GM12878 (cell line): ENCODE measurements around the gene TRIM42. TPM values are rescaled to one million over a fixed set of nuclear protein-coding genes. Genes with fewer than 3 reads are reported as not detected.

Source experiments
- ATAC-seq: fragments of 200-7000 bp; cut with Tn5 transposase; 3 replicates; pipeline ENCODE4 v1.9.1; 2020; ENCODE audit warnings: mild to moderate bottlenecking, moderate library complexity
- Bru-seq: library from RNA; stranded (reverse); fragments of 400-500 nt; gene quantifications from one replicate; lab custom pipeline; 2021; lab: Mats Ljungman, UMichigan
- BruChase-seq, 2 experiments: library from RNA; stranded (reverse); fragments of 400-500 nt; gene quantifications; one replicate each; lab custom pipeline; 2021; lab: Mats Ljungman, UMichigan
- BruUV-seq: library from RNA; stranded (reverse); fragments of 400-500 nt; replicated peaks from 2 replicates; lab custom pipeline; 2021; lab: Mats Ljungman, UMichigan
- CTCF ChIA-PET: fragments of 300-600 bp; sonication (Branson Sonifier 250); formaldehyde crosslinking; extraction: SDS; loops from one replicate; lab custom pipeline; 2021; ENCODE audit warnings: inconsistent platforms; lab: Yijun Ruan, JAX
- POLR2A ChIA-PET: fragments of 350-600 bp; formaldehyde crosslinking; extraction: SDS; loops from one replicate; lab custom pipeline; 2021; ENCODE audit warnings: inconsistent platforms; lab: Charles Lee
- RAD21 ChIA-PET: fragments of 300-600 bp; sonication (Branson Sonifier 250); formaldehyde crosslinking; loops from one replicate; lab custom pipeline; 2023; ENCODE audit warnings: antibody characterized with exemption; ENCODE audit not compliant: unreplicated experiment; lab: Charles Lee
- SMC1A ChIA-PET: fragments of 300-600 bp; sonication (Branson Sonifier 250); formaldehyde crosslinking; loops from one replicate; lab custom pipeline; 2023; ENCODE audit not compliant: unreplicated experiment, uncharacterized antibody; lab: Charles Lee
- DNase-seq: peaks from one replicate; pipeline ENCODE4 v3.0.0-alpha.2; 2011; ENCODE audit warnings: low read depth, low spot score
- FAIRE-seq: peaks from 3 replicates; lab custom pipeline; 2011; peaks lifted over from hg19 to GRCh38; lab: Jason Lieb, UNC
- H2AFZ ChIP-seq: 2 replicates; pipeline ENCODE4 v1.6.0; 2011; ENCODE audit warnings: low read depth, low read length, control low read depth; ENCODE audit not compliant: control insufficient read depth
- H3K27ac ChIP-seq: 2 replicates; pipeline ENCODE4 v1.5.1; 2011; ENCODE audit warnings: control low read depth; ENCODE audit not compliant: control insufficient read depth, insufficient read depth
- H3K27me3 ChIP-seq, 2 experiments: replicated peaks in 1 of 2; 2 replicates each; pipeline versions ENCODE4 v1.6.0 to v1.6.1; 2011; ENCODE audit warnings: low read length in 1 of 2; ENCODE audit not compliant: control insufficient read depth in 2 of 2, insufficient read depth in 2 of 2
- H3K36me3 ChIP-seq, 2 experiments: 2 replicates each; pipeline ENCODE4 v1.5.1; 2011; ENCODE audit warnings: low read length in 1 of 2; ENCODE audit not compliant: control insufficient read depth in 2 of 2, insufficient read depth in 2 of 2
- H3K4me1 ChIP-seq: 2 replicates; pipeline ENCODE4 v1.6.1; 2011; ENCODE audit warnings: mild to moderate bottlenecking, low read length, moderate library complexity, mixed read lengths; ENCODE audit not compliant: control insufficient read depth, insufficient read depth
- H3K4me2 ChIP-seq: 2 replicates; pipeline ENCODE4 v1.6.0; 2011; ENCODE audit warnings: control low read depth; ENCODE audit not compliant: control insufficient read depth, insufficient read depth
- H3K4me3 ChIP-seq: fragments of 200-600 bp; sonication (generic); 2 replicates; pipeline ENCODE4 v1.5.1; 2016
- H3K79me2 ChIP-seq: 2 replicates; pipeline ENCODE4 v1.6.0; 2011; ENCODE audit warnings: low read length; ENCODE audit not compliant: control insufficient read depth, insufficient read depth
- H3K9ac ChIP-seq: 2 replicates; pipeline ENCODE4 v1.8.0; 2011; ENCODE audit warnings: low read length, control low read depth, mixed read lengths; ENCODE audit not compliant: control insufficient read depth, insufficient read depth
- H3K9me3 ChIP-seq: replicated peaks from 3 replicates; pipeline ENCODE4 v1.5.1; 2011; ENCODE audit warnings: mild to moderate bottlenecking, low read length; ENCODE audit not compliant: control insufficient read depth, insufficient read depth
- H4K20me1 ChIP-seq: 2 replicates; pipeline ENCODE4 v1.6.0; 2011; ENCODE audit not compliant: control insufficient read depth, insufficient read depth
- CBX5 ChIP-seq: sonication (generic); IDR thresholded peaks from 2 replicates; pipeline ENCODE4 v1.6.1; 2016; ENCODE audit warnings: low read depth, moderate library complexity, mild to moderate bottlenecking, inconsistent platforms
- CHD4 ChIP-seq: fragments of 200-600 bp; sonication (generic); IDR thresholded peaks from 2 replicates; pipeline ENCODE4 v1.6.1; 2016; ENCODE audit warnings: mild to moderate bottlenecking
- CREM ChIP-seq: IDR thresholded peaks from 2 replicates; pipeline ENCODE4 v1.6.1; 2014; ENCODE audit warnings: antibody characterized with exemption, low read depth
- E2F8 ChIP-seq: fragments of 450-650 bp; IDR thresholded peaks from 2 replicates; pipeline ENCODE4 v1.6.1; 2018; ENCODE audit warnings: mild to moderate bottlenecking, low read depth, moderate library complexity; ENCODE audit not compliant: partially characterized antibody
- PAX5 ChIP-seq: IDR thresholded peaks from 2 replicates; pipeline ENCODE4 v1.6.1; 2011; ENCODE audit warnings: low read depth, low read length, borderline replicate concordance
- PAX8 ChIP-seq: fragments of 450-650 bp; IDR thresholded peaks from 2 replicates; pipeline ENCODE4 v1.6.1; 2017; ENCODE audit warnings: mild to moderate bottlenecking, moderate library complexity
- RB1 ChIP-seq: fragments of 450-650 bp; formaldehyde crosslinking; IDR thresholded peaks from 2 replicates; pipeline ENCODE4 v1.6.1; 2017; ENCODE audit warnings: mild to moderate bottlenecking, borderline replicate concordance
- RCOR1 ChIP-seq: conservative IDR thresholded peaks from 2 replicates; pipeline ENCODE4 v1.6.1; 2012; ENCODE audit warnings: low read depth, low read length, improper control_type of control experiment
- RFX5 ChIP-seq: IDR thresholded peaks from 2 replicates; pipeline ENCODE4 v1.6.1; 2011; ENCODE audit warnings: low read depth, low read length, improper control_type of control experiment
- WGBS: methylation state at CpG from one replicate; pipeline ENCODE4 v1.1.6; 2016; ENCODE audit warnings: low lambda C conversion rate; ENCODE audit not compliant: insufficient replicate concordance, insufficient coverage; ENCODE audit errors: missing lambda C conversion rate; 5-methylcytosine and 5-hydroxymethylcytosine counted together
- in situ Hi-C: fragments of 300-500 bp; cut with MboI; formaldehyde crosslinking; loops from 9 replicates; pipeline ENCODE4 v1.14.3; 2018; ENCODE audit warnings: mixed read lengths
- intact Hi-C: fragments of 100-400 bp; cut with micrococcal nuclease; formaldehyde crosslinking; loops from one replicate; pipeline ENCODE4 v1.14.2; 2022; ENCODE audit not compliant: unreplicated experiment
- long read RNA-seq, 2 experiments: library from polyadenylated mRNA; unstranded; transcript quantifications; one replicate each; pipeline ENCODE4 v2.0.0, GENCODE V29; 2019 to 2020
- polyA minus RNA-seq, 3 experiments: library from RNA; depleted of rRNA, polyadenylated mRNA; stranded (reverse); fragments of >200 nt; gene quantifications; 2 replicates each; pipeline ENCODE4 v1.2.3, GENCODE V29; 2011
- polyA plus RNA-seq, 11 experiments: library from polyadenylated mRNA; depleted of rRNA in 4 of 11; unstranded in 6 of 11; stranded (reverse) in 5 of 11; fragments of >200 nt; fragmentation: Nextera tagmentation in 4 of 11; fragmentation: Illumina TruSeq in 1 of 11; extraction: Ambion mirVana in 4 of 11; extraction: Trizol in 1 of 11; gene quantifications; 1 replicate in 1 of 11; 2 replicates in 10 of 11; pipeline versions ENCODE4 v1.2.1 to v1.2.3, GENCODE V29; 2011 to 2016; ENCODE audit warnings: inconsistent platforms in 2 of 11, missing spikeins in 2 of 11, low read depth in 1 of 11
- total RNA-seq, 4 experiments: library from RNA; depleted of rRNA in 3 of 4; stranded (reverse); fragments of >200 nt in 3 of 4; fragmentation: Illumina TruSeq in 1 of 4; extraction: Trizol in 1 of 4; gene quantifications; 2 replicates each; pipeline versions ENCODE4 v1.2.1 to v1.2.3, GENCODE V29; 2013 to 2021
- TF ChIP-seq, protein P1 (sequence below): fragments of 450-650 bp; conservative IDR thresholded peaks from 2 replicates; pipeline ENCODE4 v1.6.1; 2017; ENCODE audit warnings: mild to moderate bottlenecking, moderate library complexity
- TF ChIP-seq, protein P2 (sequence below): fragments of 450-650 bp; IDR thresholded peaks from 2 replicates; pipeline ENCODE4 v1.6.1; 2014; ENCODE audit warnings: mild to moderate bottlenecking
- TF ChIP-seq, protein P3 (sequence below): fragments of 150-350 bp; IDR thresholded peaks from 2 replicates; pipeline ENCODE4 v1.6.1; 2016; ENCODE audit warnings: low read depth, low read length

The TRIM42 gene
- total RNA-seq (2013; cell fraction: nucleolus; rRNA removed) = not detected in 2 replicates
- total RNA-seq (2014; rRNA removed) (0.05 TPM in 1 of 2 replicates, not detected in the other), total RNA-seq (2014; rRNA removed; fragmentation: Illumina TruSeq; extraction: Trizol) (not detected in 2 replicates), total RNA-seq (2021) (not detected in 2 replicates), polyA plus RNA-seq (2011; rRNA removed) (not detected in 2 replicates), polyA plus RNA-seq (2014; fragmentation: Illumina TruSeq; extraction: Trizol) (0.03 TPM in 1 of 2 replicates, not detected in the other), polyA plus RNA-seq (2014; fragmentation: Nextera tagmentation; extraction: Ambion mirVana) (not detected), polyA plus RNA-seq (2014; rRNA removed) (0.04 TPM in 1 of 2 replicates, not detected in the other), polyA plus RNA-seq (2016; fragmentation: Nextera tagmentation; extraction: Ambion mirVana) (not detected), polyA minus RNA-seq (2011; rRNA and poly(A)+ RNA removed) (not detected in 2 replicates), Bru-seq, nascent RNA (percentile 4 among the genes with signal in this experiment), BruChase-seq, experiment 1, labeled RNA remaining after a 6-hour chase (not detected), BruChase-seq, experiment 2, labeled RNA remaining after a 2-hour chase (not detected)
- polyA plus RNA-seq (2011; ENCODE audit: low read depth) = not detected
- polyA plus RNA-seq (2011; cell fraction: cytosol; rRNA removed) = not detected in 2 replicates
- not detected in 2 replicates for polyA plus RNA-seq (2011; cell fraction: nucleus; rRNA removed)
- polyA plus RNA-seq (2012) = not detected in 2 replicates
- polyA minus RNA-seq (2011; cell fraction: cytosol; rRNA and poly(A)+ RNA removed) = not detected in 2 replicates
- not detected in 2 replicates for polyA minus RNA-seq (2011; cell fraction: nucleus; rRNA and poly(A)+ RNA removed)
- long read RNA-seq, experiment 1 = 0 reads
- long read RNA-seq, experiment 2 = 0 reads

- H3K4me1 ChIP-seq = no peaks in the 10 kb centered on the region
- WGBS = 18% methylated on average over 2 of the region's 2 CpGs
- BruUV-seq = no TSS peak
- no peak within 1 kb of the TSS for H3K9ac ChIP-seq
- no peaks in the 10 kb centered on the region for H3K36me3 ChIP-seq
- H3K27me3 ChIP-seq = 0 out of 4 replicates have a peak, but pooled peaks cover 0 to 3% of the 10 kb centered on the region in 2 experiments
- no peak within 1 kb of the TSS for H2AFZ ChIP-seq
- no peaks in the 10 kb centered on the region for H3K9me3 ChIP-seq
- no peak within 1 kb of the TSS for H3K4me3 ChIP-seq
- ChIA-PET RAD21 (interaction anchor here (1.0 kb wide), 1 partner anchor 51 kb away, joined by 3 read pairs; no protein-coding TSS in a partner anchor), POLR2A (no interaction called here), SMC1A (interaction anchor here (0.8 to 1.1 kb wide), 2 partner anchors 15 to 18 kb away, joined by 3 read pairs; no protein-coding TSS in a partner anchor), CTCF (interaction anchor here (1.2 kb wide), 1 partner anchor 16 kb away, joined by 3 read pairs; no protein-coding TSS in a partner anchor)
- H3K4me2 ChIP-seq = no peak within 1 kb of the TSS
- DNase-seq (no peak), ATAC-seq (no peak), FAIRE-seq (no peak)
- H3K27ac ChIP-seq = no peak within 1 kb of the TSS
- intact Hi-C loops (no loop called here), in situ Hi-C loops (no loop called here)
- no peaks in the 10 kb centered on the region for H3K79me2 ChIP-seq
- no peaks in the 10 kb centered on the region for H4K20me1 ChIP-seq
- TF ChIP-seq CHD4 (no peak), CBX5 (no peak), PAX5 (no peak), RFX5 (no peak), RB1 (no peak), CREM (no peak), E2F8 (no peak), PAX8 (no peak), RCOR1 (no peak)
- TF ChIP-seq, protein P1, sequence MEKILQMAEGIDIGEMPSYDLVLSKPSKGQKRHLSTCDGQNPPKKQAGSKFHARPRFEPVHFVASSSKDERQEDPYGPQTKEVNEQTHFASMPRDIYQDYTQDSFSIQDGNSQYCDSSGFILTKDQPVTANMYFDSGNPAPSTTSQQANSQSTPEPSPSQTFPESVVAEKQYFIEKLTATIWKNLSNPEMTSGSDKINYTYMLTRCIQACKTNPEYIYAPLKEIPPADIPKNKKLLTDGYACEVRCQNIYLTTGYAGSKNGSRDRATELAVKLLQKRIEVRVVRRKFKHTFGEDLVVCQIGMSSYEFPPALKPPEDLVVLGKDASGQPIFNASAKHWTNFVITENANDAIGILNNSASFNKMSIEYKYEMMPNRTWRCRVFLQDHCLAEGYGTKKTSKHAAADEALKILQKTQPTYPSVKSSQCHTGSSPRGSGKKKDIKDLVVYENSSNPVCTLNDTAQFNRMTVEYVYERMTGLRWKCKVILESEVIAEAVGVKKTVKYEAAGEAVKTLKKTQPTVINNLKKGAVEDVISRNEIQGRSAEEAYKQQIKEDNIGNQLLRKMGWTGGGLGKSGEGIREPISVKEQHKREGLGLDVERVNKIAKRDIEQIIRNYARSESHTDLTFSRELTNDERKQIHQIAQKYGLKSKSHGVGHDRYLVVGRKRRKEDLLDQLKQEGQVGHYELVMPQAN = no peak
- TF ChIP-seq, protein P2, sequence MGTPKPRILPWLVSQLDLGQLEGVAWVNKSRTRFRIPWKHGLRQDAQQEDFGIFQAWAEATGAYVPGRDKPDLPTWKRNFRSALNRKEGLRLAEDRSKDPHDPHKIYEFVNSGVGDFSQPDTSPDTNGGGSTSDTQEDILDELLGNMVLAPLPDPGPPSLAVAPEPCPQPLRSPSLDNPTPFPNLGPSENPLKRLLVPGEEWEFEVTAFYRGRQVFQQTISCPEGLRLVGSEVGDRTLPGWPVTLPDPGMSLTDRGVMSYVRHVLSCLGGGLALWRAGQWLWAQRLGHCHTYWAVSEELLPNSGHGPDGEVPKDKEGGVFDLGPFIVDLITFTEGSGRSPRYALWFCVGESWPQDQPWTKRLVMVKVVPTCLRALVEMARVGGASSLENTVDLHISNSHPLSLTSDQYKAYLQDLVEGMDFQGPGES = no peak
- TF ChIP-seq, protein P3, sequence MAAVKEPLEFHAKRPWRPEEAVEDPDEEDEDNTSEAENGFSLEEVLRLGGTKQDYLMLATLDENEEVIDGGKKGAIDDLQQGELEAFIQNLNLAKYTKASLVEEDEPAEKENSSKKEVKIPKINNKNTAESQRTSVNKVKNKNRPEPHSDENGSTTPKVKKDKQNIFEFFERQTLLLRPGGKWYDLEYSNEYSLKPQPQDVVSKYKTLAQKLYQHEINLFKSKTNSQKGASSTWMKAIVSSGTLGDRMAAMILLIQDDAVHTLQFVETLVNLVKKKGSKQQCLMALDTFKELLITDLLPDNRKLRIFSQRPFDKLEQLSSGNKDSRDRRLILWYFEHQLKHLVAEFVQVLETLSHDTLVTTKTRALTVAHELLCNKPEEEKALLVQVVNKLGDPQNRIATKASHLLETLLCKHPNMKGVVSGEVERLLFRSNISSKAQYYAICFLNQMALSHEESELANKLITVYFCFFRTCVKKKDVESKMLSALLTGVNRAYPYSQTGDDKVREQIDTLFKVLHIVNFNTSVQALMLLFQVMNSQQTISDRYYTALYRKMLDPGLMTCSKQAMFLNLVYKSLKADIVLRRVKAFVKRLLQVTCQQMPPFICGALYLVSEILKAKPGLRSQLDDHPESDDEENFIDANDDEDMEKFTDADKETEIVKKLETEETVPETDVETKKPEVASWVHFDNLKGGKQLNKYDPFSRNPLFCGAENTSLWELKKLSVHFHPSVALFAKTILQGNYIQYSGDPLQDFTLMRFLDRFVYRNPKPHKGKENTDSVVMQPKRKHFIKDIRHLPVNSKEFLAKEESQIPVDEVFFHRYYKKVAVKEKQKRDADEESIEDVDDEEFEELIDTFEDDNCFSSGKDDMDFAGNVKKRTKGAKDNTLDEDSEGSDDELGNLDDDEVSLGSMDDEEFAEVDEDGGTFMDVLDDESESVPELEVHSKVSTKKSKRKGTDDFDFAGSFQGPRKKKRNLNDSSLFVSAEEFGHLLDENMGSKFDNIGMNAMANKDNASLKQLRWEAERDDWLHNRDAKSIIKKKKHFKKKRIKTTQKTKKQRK = no peak
These were observed at the start of gene TRIM42 for GRCh38 chr3:140677764-140678163. TRIM42 (plus strand) TSS chr3:140678064; CDS start chr3:140678230, 166 bp downstream.
